ENCODE results near the gene HSPA1B. TPM values are rescaled to one million over a fixed set of nuclear protein-coding genes. Genes with fewer than 3 reads are reported as not detected.
"Not testable (repeated sequence)": the region's sequence is repeated elsewhere in the genome, so short reads cannot be mapped to it uniquely, and the experiment has no call there.

HSPA1B gene
- polyA plus RNA-seq, 1 donor from 2014 or later = 120 TPM

GRCh38 chr6:31850765-31851484, 23.4 kb downstream of the HSPA1B start:
- H3K9ac ChIP-seq (ENCODE audit: low read length) = no peak overlapping the region

GRCh38 chr6:31851485-31851832, 23.9 kb downstream of the HSPA1B start:
- Histone ChIP-seq H3K36me3 (ENCODE audit: insufficient read depth, low read length) (no peaks in the 10 kb centered on the region), H2AFZ (ENCODE audit: low read depth, low read length) (no peak overlapping the region), H3K9me3 (ENCODE audit: low read length) (no peaks in the 10 kb centered on the region), H3K27me3 (ENCODE audit: insufficient read depth, low read depth, low read length) (no peaks in the 10 kb centered on the region), H3K9ac (ENCODE audit: low read length) (no peak overlapping the region), H4K20me1 (ENCODE audit: insufficient read depth) (no peaks in the 10 kb centered on the region), H3K9me2 (ENCODE audit: insufficient read depth, low read length) (no peaks in the 10 kb centered on the region), H3K79me2 (replicated peaks; ENCODE audit: insufficient read depth, low read length) (no peaks in the 10 kb centered on the region), H3K4me2 (ENCODE audit: low read length) (no peak overlapping the region), H3F3A (ENCODE audit: insufficient read depth, low read length, poor library complexity, severe bottlenecking) (no peaks in the 10 kb centered on the region), H3K4me3 (ENCODE audit: low read length) (no peak overlapping the region), H3K27ac (ENCODE audit: low read length) (no peak overlapping the region)
- TF ChIP-seq REST (IDR thresholded peaks at IDR 0.05; ENCODE audit: borderline replicate concordance) = no peak
- no peak for TF ChIP-seq SMC3 (conservative IDR thresholded peaks at IDR 0.05; ENCODE audit: poor library complexity)
- no peak for TF ChIP-seq RAD21 (conservative IDR thresholded peaks at IDR 0.05)
- TF ChIP-seq TAF1 (IDR thresholded peaks at IDR 0.05; ENCODE audit: low read depth) = no peak
- no peak for TF ChIP-seq EZH2 (IDR thresholded peaks at IDR 0.05; ENCODE audit: borderline replicate concordance, insufficient read depth, low read length, poor library complexity, severe bottlenecking)
- TF ChIP-seq EP300 (conservative IDR thresholded peaks at IDR 0.05; ENCODE audit: poor library complexity, severe bottlenecking) = no peak
- TF ChIP-seq MXI1 (conservative IDR thresholded peaks at IDR 0.05; ENCODE audit: poor library complexity, severe bottlenecking) = no peak
- TF ChIP-seq, protein P1, sequence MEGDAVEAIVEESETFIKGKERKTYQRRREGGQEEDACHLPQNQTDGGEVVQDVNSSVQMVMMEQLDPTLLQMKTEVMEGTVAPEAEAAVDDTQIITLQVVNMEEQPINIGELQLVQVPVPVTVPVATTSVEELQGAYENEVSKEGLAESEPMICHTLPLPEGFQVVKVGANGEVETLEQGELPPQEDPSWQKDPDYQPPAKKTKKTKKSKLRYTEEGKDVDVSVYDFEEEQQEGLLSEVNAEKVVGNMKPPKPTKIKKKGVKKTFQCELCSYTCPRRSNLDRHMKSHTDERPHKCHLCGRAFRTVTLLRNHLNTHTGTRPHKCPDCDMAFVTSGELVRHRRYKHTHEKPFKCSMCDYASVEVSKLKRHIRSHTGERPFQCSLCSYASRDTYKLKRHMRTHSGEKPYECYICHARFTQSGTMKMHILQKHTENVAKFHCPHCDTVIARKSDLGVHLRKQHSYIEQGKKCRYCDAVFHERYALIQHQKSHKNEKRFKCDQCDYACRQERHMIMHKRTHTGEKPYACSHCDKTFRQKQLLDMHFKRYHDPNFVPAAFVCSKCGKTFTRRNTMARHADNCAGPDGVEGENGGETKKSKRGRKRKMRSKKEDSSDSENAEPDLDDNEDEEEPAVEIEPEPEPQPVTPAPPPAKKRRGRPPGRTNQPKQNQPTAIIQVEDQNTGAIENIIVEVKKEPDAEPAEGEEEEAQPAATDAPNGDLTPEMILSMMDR (IDR thresholded peaks at IDR 0.05; ENCODE audit: poor library complexity, severe bottlenecking) = no peak
- no peak for TF ChIP-seq POLR2AphosphoS5 (IDR thresholded peaks at IDR 0.05)

More at GRCh38 chr6:31850765-31851484, 23.4 kb downstream of the HSPA1B start:
- Histone ChIP-seq H4K20me1 (ENCODE audit: insufficient read depth) (no peaks in the 10 kb centered on the region), H3K36me3 (ENCODE audit: insufficient read depth, low read length) (no peaks in the 10 kb centered on the region), H3K4me2 (ENCODE audit: low read length) (no peak overlapping the region), H2AFZ (ENCODE audit: low read depth, low read length) (no peak overlapping the region), H3K27me3 (ENCODE audit: insufficient read depth, low read depth, low read length) (no peaks in the 10 kb centered on the region), H3K4me3 (ENCODE audit: low read length) (no peak overlapping the region), H3F3A (ENCODE audit: insufficient read depth, low read length, poor library complexity, severe bottlenecking) (no peaks in the 10 kb centered on the region), H3K9me3 (ENCODE audit: low read length) (no peaks in the 10 kb centered on the region), H3K79me2 (replicated peaks; ENCODE audit: insufficient read depth, low read length) (no peaks in the 10 kb centered on the region), H3K9me2 (ENCODE audit: insufficient read depth, low read length) (no peaks in the 10 kb centered on the region), H3K27ac (ENCODE audit: low read length) (no peak overlapping the region)
- TF ChIP-seq EZH2 (IDR thresholded peaks at IDR 0.05; ENCODE audit: borderline replicate concordance, insufficient read depth, low read length, poor library complexity, severe bottlenecking) = no peak
- TF ChIP-seq, protein P1 (IDR thresholded peaks at IDR 0.05; ENCODE audit: poor library complexity, severe bottlenecking) = no peak
- no peak for TF ChIP-seq TAF1 (IDR thresholded peaks at IDR 0.05; ENCODE audit: low read depth)
- TF ChIP-seq RAD21 (conservative IDR thresholded peaks at IDR 0.05) = no peak
- TF ChIP-seq SMC3 (conservative IDR thresholded peaks at IDR 0.05; ENCODE audit: poor library complexity) = no peak
- TF ChIP-seq POLR2AphosphoS5 (IDR thresholded peaks at IDR 0.05) = no peak
- TF ChIP-seq MXI1 (conservative IDR thresholded peaks at IDR 0.05; ENCODE audit: poor library complexity, severe bottlenecking) = no peak

GRCh38 chr6:31851980-31852718, 24.6 kb downstream of the HSPA1B start:
- not testable (repeated sequence) for H3K27me3 ChIP-seq (ENCODE audit: insufficient read depth, low read depth, low read length); H3K4me2 ChIP-seq (ENCODE audit: low read length); H4K20me1 ChIP-seq (ENCODE audit: insufficient read depth); H3K79me2 ChIP-seq (replicated peaks; ENCODE audit: insufficient read depth, low read length); H2AFZ ChIP-seq (ENCODE audit: low read depth, low read length); H3K36me3 ChIP-seq (ENCODE audit: insufficient read depth, low read length); H3F3A ChIP-seq (ENCODE audit: insufficient read depth, low read length, poor library complexity, severe bottlenecking); H3K9me3 ChIP-seq (ENCODE audit: low read length); H3K4me3 ChIP-seq (ENCODE audit: low read length); H3K9ac ChIP-seq (ENCODE audit: low read length); H3K27ac ChIP-seq (ENCODE audit: low read length); H3K9me2 ChIP-seq (ENCODE audit: insufficient read depth, low read length)

- not testable (repeated sequence) for H3K4me3 ChIP-seq (ENCODE audit: low read length); H4K20me1 ChIP-seq (ENCODE audit: insufficient read depth); H3K36me3 ChIP-seq (ENCODE audit: insufficient read depth, low read length); H3K9ac ChIP-seq (ENCODE audit: low read length); H2AFZ ChIP-seq (ENCODE audit: low read depth, low read length); H3K79me2 ChIP-seq (replicated peaks; ENCODE audit: insufficient read depth, low read length); H3K4me2 ChIP-seq (ENCODE audit: low read length); H3K9me3 ChIP-seq (ENCODE audit: low read length); H3K9me2 ChIP-seq (ENCODE audit: insufficient read depth, low read length); H3F3A ChIP-seq (ENCODE audit: insufficient read depth, low read length, poor library complexity, severe bottlenecking); H3K27me3 ChIP-seq (ENCODE audit: insufficient read depth, low read depth, low read length); H3K27ac ChIP-seq (ENCODE audit: low read length)
Measured at GRCh38 chr6:31857774-31858173, 30.2 kb downstream of the HSPA1B start.

All from neural cell (in vitro differentiated cells).